ENCODE results near the gene CTDSP1. TPM values are rescaled to one million over a fixed set of nuclear protein-coding genes. Genes with fewer than 3 reads are reported as not detected.
A peak's percentile ranks its signal among the peaks of the same experiment; 100 is the strongest.

Gene CTDSP1
- total RNA-seq, 2 donors from 2014 or later, result 8.1 to 86.8 TPM

DNA sequence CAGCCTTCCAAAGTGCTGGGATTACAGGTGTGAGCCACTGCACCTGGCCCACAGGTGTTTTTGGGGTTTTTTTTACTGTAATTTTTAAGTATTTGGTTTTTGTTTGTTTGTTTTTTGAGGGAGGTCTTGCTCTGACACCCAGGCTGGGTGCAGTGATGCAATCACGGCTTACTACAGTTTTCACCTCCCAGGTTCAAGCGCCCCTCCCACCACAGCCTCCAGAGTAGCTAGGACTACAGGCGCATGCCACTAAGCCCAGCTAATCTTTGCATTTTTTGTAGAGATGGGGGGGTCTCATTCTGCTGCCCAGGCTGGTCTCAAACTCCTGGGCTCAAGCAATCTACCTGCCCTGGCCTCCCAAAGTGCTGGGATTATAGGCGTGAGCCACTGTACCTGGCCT lies 24.9 kb upstream of the CTDSP1 start:
- Mint-ChIP-seq H3K36me3 (no peaks in the 10 kb centered on the region), H3K9me3 (no peaks in the 10 kb centered on the region), H3K27ac (no peak overlapping the region)
- ATAC-seq (no peak), DNase-seq (ENCODE audit: low spot score in 2 of 2) (no peak)

DNA sequence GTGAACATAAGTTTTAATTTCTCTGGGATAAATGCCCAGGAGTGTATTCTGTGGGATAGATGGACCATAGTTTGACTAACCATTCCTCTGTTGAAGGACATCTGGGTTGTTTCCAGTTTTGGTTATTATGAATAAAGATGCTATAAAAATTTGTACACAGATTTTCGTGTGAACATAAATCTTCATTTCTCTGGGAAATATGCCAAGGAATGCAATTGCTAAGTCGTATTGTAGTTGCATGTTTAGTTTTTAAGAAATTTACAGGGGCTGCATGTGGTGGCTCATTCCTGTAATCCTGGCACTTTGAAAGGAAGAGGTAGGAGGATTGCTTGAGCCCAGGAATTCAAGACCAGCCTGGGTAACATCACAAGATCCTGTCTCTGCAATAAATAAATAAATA lies 24.5 kb upstream of the CTDSP1 start:
- Mint-ChIP-seq H3K36me3 (no peaks in the 10 kb centered on the region), H3K9me3 (no peaks in the 10 kb centered on the region), H3K27ac (no peak overlapping the region)
- no peak for DNase-seq (ENCODE audit: low spot score in 2 of 2)
- no peak for ATAC-seq

GRCh38 chr2:218378053-218378452 lies 21.6 kb upstream of the CTDSP1 start:
- DNase-seq (ENCODE audit: low spot score in 2 of 2), result no peak
- ATAC-seq, result no peak
- Mint-ChIP-seq H3K27ac (no peak overlapping the region), H3K36me3 (no peaks in the 10 kb centered on the region), H3K9me3 (no peaks in the 10 kb centered on the region)

GRCh38 chr2:218381916-218382366 lies 17.7 kb upstream of the CTDSP1 start, which contains the start of gene SLC11A1:
SLC11A1 (plus strand) TSS chr2:218382273; CDS start chr2:218382369, 96 bp downstream.
- Mint-ChIP-seq H3K27ac (peak within 1 kb of the TSS in 1 of 2 donors; percentile 44), H3K9me3 (no peaks in the 10 kb centered on the region), H3K36me3 (no peaks in the 10 kb centered on the region)
- ATAC-seq (no peak), DNase-seq (ENCODE audit: low spot score in 2 of 2) (no peak)

DNA sequence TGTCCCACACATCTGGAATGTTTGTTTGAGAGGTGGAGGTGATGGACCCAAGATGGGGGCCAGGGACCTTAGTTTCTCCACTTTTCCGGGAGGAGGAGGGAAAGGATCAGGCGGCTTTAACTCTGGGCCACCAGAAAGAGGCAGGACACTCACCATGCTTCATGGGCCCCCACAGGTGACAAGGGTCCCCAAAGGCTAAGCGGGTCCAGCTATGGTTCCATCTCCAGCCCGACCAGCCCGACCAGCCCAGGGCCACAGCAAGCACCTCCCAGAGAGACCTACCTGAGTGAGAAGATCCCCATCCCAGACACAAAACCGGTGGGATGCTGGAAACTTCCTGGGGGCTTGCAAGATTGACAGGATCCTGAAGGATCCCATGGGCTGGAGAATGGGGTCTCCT lies 16.9 kb upstream of the CTDSP1 start:
- no peak for DNase-seq (ENCODE audit: low spot score in 2 of 2)

DNA sequence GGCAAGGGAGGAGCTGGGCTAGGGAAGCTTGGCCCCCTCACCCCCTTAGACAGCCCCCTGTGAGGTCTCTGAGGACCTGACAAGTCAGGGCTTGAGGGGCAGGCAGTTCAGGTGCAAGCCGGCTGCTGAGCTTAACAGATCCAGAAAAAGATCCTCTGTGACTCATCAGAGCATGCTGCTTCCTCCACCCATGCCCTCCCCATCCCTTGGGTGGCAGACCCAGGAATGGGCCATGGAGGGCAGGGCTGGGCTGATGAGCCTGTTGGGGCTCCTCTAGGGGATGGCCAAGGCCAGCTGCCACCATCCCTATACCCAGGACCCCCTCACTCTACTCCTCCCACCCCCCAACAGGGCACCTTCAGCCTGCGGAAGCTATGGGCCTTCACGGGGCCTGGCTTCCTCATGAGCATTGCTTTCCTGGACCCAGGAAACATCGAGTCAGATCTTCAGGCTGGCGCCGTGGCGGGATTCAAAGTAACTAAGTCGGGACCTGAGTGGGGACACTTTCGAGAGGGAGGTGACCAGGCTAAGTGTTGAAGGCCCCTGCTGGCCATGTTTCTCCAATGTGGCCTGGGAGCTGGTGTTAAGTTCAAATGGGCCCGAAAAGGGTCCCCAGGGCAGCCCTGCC lies 15.7 kb upstream of the CTDSP1 start:
- H3K9me3 Mint-ChIP-seq, result no peaks in the 10 kb centered on the region
- no peak overlapping the region for H3K27ac Mint-ChIP-seq
- ATAC-seq, result no peak
- DNase-seq (ENCODE audit: low spot score in 2 of 2), result no peak
- H3K36me3 Mint-ChIP-seq, result no peaks in the 10 kb centered on the region

More for the DNA sequence above, 16.9 kb upstream of the CTDSP1 start:
- Mint-ChIP-seq H3K36me3 (no peaks in the 10 kb centered on the region), H3K9me3 (no peaks in the 10 kb centered on the region), H3K27ac (no peak overlapping the region)
- no peak for ATAC-seq

- Mint-ChIP-seq H3K9me3 (no peaks in the 10 kb centered on the region), H3K36me3 (no peaks in the 10 kb centered on the region)
Measured at GRCh38 chr2:218384975-218385374, 14.7 kb upstream of the CTDSP1 start.

GRCh38 chr2:218386505-218387368 lies 12.9 kb upstream of the CTDSP1 start:
- ATAC-seq, result peak in 1 of 2 donors; percentile 28
- no peak for DNase-seq (ENCODE audit: low spot score in 2 of 2)
- no peaks in the 10 kb centered on the region for H3K36me3 Mint-ChIP-seq
- no peak overlapping the region for H3K27ac Mint-ChIP-seq
- H3K9me3 Mint-ChIP-seq, result no peaks in the 10 kb centered on the region

More at GRCh38 chr2:218384975-218385374, 14.7 kb upstream of the CTDSP1 start:
- H3K27ac Mint-ChIP-seq, result no peak overlapping the region
- DNase-seq (ENCODE audit: low spot score in 2 of 2) (no peak), ATAC-seq (no peak)

- DNase-seq (ENCODE audit: low spot score in 2 of 2), result no peak
- H3K9me3 Mint-ChIP-seq, result no peaks in the 10 kb centered on the region
- H3K36me3 Mint-ChIP-seq, result no peaks in the 10 kb centered on the region
- ATAC-seq, result peak in 1 of 2 donors; percentile 48
- H3K27ac Mint-ChIP-seq, result no peak overlapping the region
Measured at GRCh38 chr2:218387369-218388194, 12.1 kb upstream of the CTDSP1 start.

DNA sequence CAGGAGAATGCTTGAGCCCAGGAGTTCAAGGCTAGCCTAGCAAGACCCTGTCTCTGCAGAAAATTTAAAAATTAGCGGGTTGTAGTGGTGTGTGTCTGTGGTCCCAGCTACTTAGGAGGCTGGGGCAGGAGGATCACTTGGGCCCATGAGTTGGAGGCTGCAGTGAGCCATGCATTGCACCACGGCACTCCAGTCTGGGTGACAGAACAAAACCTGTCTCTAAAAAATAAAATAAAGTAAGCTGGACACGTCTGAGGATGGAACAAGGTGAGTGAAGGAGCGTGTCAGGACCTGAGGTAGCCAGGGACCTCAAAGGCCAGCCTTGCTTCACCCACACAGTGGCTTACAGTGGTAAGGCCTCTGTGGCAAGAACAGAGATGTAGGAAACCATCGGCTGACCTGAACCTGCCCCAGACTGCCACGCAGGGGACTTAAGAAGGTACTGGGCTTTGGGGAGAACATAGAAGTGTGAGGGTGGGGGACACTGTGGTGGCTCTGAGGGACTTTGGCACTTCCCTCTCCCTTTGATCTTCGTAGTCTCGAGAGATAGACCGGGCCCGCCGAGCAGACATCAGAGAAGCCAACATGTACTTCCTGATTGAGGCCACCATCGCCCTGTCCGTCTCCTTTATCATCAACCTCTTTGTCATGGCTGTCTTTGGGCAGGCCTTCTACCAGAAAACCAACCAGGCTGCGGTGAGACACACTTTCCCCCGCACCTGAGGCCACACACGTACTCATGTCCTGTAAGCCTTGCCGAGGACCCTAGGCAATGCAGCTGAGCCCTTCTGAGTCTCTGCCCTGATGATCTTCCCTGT lies 10.1 kb upstream of the CTDSP1 start:
- Mint-ChIP-seq H3K27ac (no peak overlapping the region), H3K36me3 (no peaks in the 10 kb centered on the region), H3K9me3 (no peaks in the 10 kb centered on the region)
- no peak for ATAC-seq
- no peak for DNase-seq (ENCODE audit: low spot score in 2 of 2)

DNA sequence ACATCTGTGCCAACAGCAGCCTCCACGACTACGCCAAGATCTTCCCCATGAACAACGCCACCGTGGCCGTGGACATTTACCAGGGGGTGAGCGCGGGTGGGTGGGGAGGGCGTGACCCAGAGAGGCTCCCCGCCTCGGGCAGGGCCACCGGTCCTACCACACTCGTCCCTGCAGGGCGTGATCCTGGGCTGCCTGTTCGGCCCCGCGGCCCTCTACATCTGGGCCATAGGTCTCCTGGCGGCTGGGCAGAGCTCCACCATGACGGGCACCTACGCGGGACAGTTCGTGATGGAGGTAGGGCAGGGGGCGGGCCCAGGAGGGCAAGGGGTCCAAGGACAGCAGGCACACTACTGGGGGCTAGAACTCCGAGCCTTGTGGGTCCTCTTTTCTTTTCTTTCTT lies 8.5 kb upstream of the CTDSP1 start:
- Mint-ChIP-seq H3K27ac (no peak overlapping the region), H3K36me3 (no peaks in the 10 kb centered on the region), H3K9me3 (no peaks in the 10 kb centered on the region)
- no peak for DNase-seq (ENCODE audit: low spot score in 2 of 2)
- no peak for ATAC-seq

DNA sequence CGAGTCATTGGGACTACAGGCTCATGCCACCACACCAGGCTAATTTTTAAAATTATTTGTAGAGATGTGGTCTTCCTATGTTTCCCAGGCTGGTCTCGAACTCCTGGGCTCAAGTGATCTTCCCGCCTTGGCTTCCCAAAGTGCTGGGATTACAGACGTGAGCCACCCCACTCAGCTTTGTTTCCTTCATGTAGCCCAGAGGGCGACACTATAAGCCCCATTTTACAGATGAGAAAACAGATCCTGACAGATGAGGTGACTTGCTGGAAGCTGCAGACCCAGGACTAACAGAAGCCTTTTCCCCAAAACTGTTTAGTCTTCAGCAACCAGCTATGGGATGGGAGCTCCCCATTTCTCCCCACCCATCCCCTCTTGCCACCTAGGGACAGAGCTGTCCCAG lies 7.2 kb upstream of the CTDSP1 start:
- Mint-ChIP-seq H3K9me3 (no peaks in the 10 kb centered on the region), H3K27ac (no peak overlapping the region), H3K36me3 (no peaks in the 10 kb centered on the region)
- ATAC-seq (no peak), DNase-seq (ENCODE audit: low spot score in 2 of 2) (no peak)

DNA sequence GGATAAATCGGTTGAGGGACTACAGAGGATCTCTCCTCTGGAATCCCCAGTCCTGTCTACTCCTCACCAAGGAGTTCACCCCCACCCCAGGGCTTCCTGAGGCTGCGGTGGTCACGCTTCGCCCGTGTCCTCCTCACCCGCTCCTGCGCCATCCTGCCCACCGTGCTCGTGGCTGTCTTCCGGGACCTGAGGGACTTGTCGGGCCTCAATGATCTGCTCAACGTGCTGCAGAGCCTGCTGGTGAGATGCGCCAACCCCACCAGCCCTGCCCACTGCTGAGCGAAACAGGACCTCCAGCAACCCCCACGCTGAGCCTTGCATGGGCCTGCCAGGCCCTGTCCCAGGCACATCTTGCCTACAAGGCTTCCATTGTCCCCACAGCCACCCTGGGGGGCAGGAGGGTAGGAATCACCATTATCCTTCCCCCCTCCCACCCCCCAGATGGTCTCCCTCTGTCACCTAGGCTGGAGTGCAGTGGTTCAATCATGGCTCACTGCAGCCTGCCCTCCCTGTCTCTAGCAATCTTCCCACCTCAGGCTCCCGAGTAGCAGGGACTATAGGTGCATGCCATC lies 6.7 kb upstream of the CTDSP1 start:
- Mint-ChIP-seq H3K27ac (no peak overlapping the region), H3K36me3 (no peaks in the 10 kb centered on the region), H3K9me3 (no peaks in the 10 kb centered on the region)
- no peak for ATAC-seq
- DNase-seq (ENCODE audit: low spot score in 2 of 2), result no peak

- Mint-ChIP-seq H3K36me3 (no peaks in the 10 kb centered on the region), H3K9me3 (no peaks in the 10 kb centered on the region), H3K27ac (no peak overlapping the region)
- DNase-seq (ENCODE audit: low spot score in 2 of 2) (no peak), ATAC-seq (no peak)
Measured at GRCh38 chr2:218393750-218394290, 5.8 kb upstream of the CTDSP1 start.

- DNase-seq (ENCODE audit: low spot score in 2 of 2), result no peak
- no peaks in the 10 kb centered on the region for H3K36me3 Mint-ChIP-seq
Measured at GRCh38 chr2:218394298-218395089, 5.2 kb upstream of the CTDSP1 start.

More at GRCh38 chr2:218394298-218395089, 5.2 kb upstream of the CTDSP1 start:
- Mint-ChIP-seq H3K9me3 (no peaks in the 10 kb centered on the region), H3K27ac (no peak overlapping the region)
- no peak for ATAC-seq

Data from activated naive CD4-positive, alpha-beta T cell treated with anti-CD3 and anti-CD28 coated beads, Interleukin-2, amount 50 U/mL, for 72 hours (primary cell).